PC-9 (cell line): Measurements from ENCODE around the gene CCDC78. TPM values are rescaled to one million over a fixed set of nuclear protein-coding genes. Genes with fewer than 3 reads are reported as not detected.
A peak's percentile ranks its signal among the peaks of the same experiment; 100 is the strongest.

Experiments
- BruUV-seq: library from RNA; stranded (reverse); fragments of 400-500 nt; replicated peaks from 2 replicates; lab custom pipeline; 2021; lab: Mats Ljungman, UMichigan
- CTCF ChIA-PET: fragments of 300-600 bp; sonication (Branson Sonifier 250); formaldehyde crosslinking; loops from one replicate; lab custom pipeline; 2022; ENCODE audit warnings: antibody characterized with exemption; lab: Charles Lee
- POLR2A ChIA-PET: fragments of 300-600 bp; sonication (Branson Sonifier 250); formaldehyde crosslinking; loops from one replicate; lab custom pipeline; 2022; ENCODE audit warnings: antibody characterized with exemption; ENCODE audit not compliant: unreplicated experiment; lab: Charles Lee
- DNase-seq, 2 experiments: peaks; one replicate each; pipeline versions ENCODE4 v3.0.0 to v3.0.0-alpha.2; 2015 to 2022; ENCODE audit warnings: mixed read lengths in 1 of 2
- H2AFZ ChIP-seq: fragments of 200-600 bp; sonication (generic); 2 replicates; pipeline ENCODE4 v1.8.1; 2017; ENCODE audit warnings: antibody characterized with exemption
- H3F3A ChIP-seq: fragments of 200-600 bp; sonication (generic); 2 replicates; pipeline ENCODE4 v1.8.1; 2017; ENCODE audit warnings: antibody characterized with exemption, mild to moderate bottlenecking, low read depth; ENCODE audit not compliant: insufficient read depth
- H3K27ac ChIP-seq: fragments of 200-600 bp; sonication (generic); 2 replicates; pipeline ENCODE4 v1.6.1; 2016; ENCODE audit warnings: mixed run types
- H3K27me3 ChIP-seq: fragments of 200-600 bp; sonication (generic); 2 replicates; pipeline ENCODE4 v1.6.1; 2016; ENCODE audit warnings: low read depth, mixed run types; ENCODE audit not compliant: insufficient read depth
- H3K36me3 ChIP-seq: fragments of 200-600 bp; sonication (generic); 2 replicates; pipeline ENCODE4 v1.6.1; 2016; ENCODE audit warnings: low read depth, mixed run types
- H3K4me1 ChIP-seq: fragments of 200-600 bp; sonication (generic); replicated peaks from 2 replicates; pipeline ENCODE4 v1.6.1; 2016; ENCODE audit warnings: mixed run types; ENCODE audit not compliant: insufficient read depth
- H3K4me2 ChIP-seq: fragments of 200-600 bp; sonication (generic); 2 replicates; pipeline ENCODE4 v1.6.1; 2017; ENCODE audit warnings: mixed run types
- H3K4me3 ChIP-seq: fragments of 200-600 bp; sonication (generic); 2 replicates; pipeline ENCODE4 v1.6.1; 2016; ENCODE audit warnings: mixed run types
- H3K79me2 ChIP-seq: fragments of 200-600 bp; sonication (generic); 2 replicates; pipeline ENCODE4 v1.6.1; 2017; ENCODE audit warnings: low read depth, mixed run types
- H3K9me2 ChIP-seq: fragments of 200-600 bp; sonication (generic); 2 replicates; pipeline ENCODE4 v1.8.1; 2017; ENCODE audit warnings: mild to moderate bottlenecking; ENCODE audit not compliant: insufficient read depth
- H3K9me3 ChIP-seq: fragments of 200-600 bp; sonication (generic); 2 replicates; pipeline ENCODE4 v1.8.1; 2016; ENCODE audit warnings: low read depth; ENCODE audit not compliant: insufficient read depth
- H4K20me1 ChIP-seq: fragments of 200-600 bp; sonication (generic); 2 replicates; pipeline ENCODE4 v1.8.1; 2017; ENCODE audit not compliant: insufficient read depth
- EZH2 ChIP-seq: fragments of 200-600 bp; sonication (generic); IDR thresholded peaks from 2 replicates; pipeline ENCODE4 v1.8.0; 2017; ENCODE audit warnings: antibody characterized with exemption, low read depth
- intact Hi-C: fragments of 100-400 bp; cut with micrococcal nuclease; formaldehyde crosslinking; loops from one replicate; pipeline ENCODE4 v1.10.0; 2022; ENCODE audit not compliant: unreplicated experiment
- total RNA-seq: library from RNA; stranded (reverse); gene quantifications from 2 replicates; pipeline ENCODE4 v1.2.3, GENCODE V29; 2021
- TF ChIP-seq, protein P1 (sequence below): fragments of 200-600 bp; sonication (generic); conservative IDR thresholded peaks from 2 replicates; pipeline ENCODE4 v1.6.1; 2017; ENCODE audit warnings: mixed run types, antibody characterized with exemption, mild to moderate bottlenecking, moderate library complexity

The CCDC78 gene
- total RNA-seq, 1 experiment from 2014 or later, result 4.2 TPM

DNA sequence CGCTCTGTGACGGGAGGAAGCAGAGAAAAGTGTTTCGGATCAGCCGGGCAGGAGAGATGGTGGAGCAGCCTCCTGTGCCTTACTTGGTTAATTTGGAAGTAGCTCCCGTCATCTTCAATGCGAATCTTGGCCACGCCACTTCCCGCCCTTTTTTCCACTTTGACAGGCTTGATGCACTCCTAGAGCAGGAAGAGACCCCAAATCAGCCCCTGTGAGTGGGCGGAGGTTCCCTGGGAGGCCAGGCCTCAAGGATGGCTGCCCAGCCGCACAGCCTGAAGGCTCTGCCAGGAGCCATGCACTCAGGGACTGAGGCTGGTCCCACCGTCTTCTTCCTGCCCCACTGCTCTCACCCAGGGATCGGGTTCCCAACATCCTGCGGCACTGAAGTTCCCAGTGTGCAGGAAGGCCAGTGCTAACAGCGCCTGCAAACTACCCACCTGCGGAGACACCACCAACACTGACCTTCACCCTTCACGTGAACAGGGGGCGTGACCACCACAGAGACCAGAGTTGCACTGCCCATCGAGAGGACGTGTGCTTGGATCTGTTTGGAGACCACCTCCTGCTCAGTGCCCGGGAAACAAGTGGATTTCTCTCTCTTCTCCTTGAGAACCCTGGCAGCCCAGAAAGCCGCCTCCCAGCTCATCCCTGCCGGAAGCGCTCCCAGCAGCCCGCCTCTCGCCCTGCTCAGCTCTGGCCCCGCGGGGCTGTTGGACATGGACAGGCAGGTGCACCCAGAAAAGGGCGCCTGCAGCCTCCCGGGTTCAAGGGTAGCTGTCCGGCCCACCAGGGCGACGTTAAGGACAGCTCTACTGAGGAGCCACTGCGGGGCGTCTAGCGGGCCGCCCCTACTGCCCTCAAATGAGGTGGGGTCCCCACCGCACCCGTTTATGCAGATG is 13.6 kb upstream of the CCDC78 start:
- Histone ChIP-seq H3F3A (peaks cover 5% of the 10 kb centered on the region; the same call in 1 of the 2 replicates), H3K4me3 (peak overlapping the region; percentile 91), H3K9me3 (no peaks in the 10 kb centered on the region), H3K27me3 (no peaks in the 10 kb centered on the region), H3K4me2 (peak overlapping the region; percentile 95), H3K27ac (no peak overlapping the region), H2AFZ (peak overlapping the region; percentile 96; the same call in 1 of the 2 replicates), H3K36me3 (no peaks in the 10 kb centered on the region), H3K4me1 (no peaks in the 10 kb centered on the region; the same call in 1 of the 2 replicates), H3K9me2 (no peaks in the 10 kb centered on the region), H3K79me2 (peaks cover 11% of the 10 kb centered on the region; the same call in 1 of the 2 replicates), H4K20me1 (no peaks in the 10 kb centered on the region)
- TF ChIP-seq, protein P1, sequence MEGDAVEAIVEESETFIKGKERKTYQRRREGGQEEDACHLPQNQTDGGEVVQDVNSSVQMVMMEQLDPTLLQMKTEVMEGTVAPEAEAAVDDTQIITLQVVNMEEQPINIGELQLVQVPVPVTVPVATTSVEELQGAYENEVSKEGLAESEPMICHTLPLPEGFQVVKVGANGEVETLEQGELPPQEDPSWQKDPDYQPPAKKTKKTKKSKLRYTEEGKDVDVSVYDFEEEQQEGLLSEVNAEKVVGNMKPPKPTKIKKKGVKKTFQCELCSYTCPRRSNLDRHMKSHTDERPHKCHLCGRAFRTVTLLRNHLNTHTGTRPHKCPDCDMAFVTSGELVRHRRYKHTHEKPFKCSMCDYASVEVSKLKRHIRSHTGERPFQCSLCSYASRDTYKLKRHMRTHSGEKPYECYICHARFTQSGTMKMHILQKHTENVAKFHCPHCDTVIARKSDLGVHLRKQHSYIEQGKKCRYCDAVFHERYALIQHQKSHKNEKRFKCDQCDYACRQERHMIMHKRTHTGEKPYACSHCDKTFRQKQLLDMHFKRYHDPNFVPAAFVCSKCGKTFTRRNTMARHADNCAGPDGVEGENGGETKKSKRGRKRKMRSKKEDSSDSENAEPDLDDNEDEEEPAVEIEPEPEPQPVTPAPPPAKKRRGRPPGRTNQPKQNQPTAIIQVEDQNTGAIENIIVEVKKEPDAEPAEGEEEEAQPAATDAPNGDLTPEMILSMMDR, result no peak
- TF ChIP-seq EZH2, result no peak
- ChIA-PET POLR2A (interaction anchor here (0.5 to 0.6 kb wide), 2 partner anchors 43 to 338 kb away, joined by 3 to 4 read pairs; no protein-coding TSS in a partner anchor), CTCF (interaction anchor here (1.2 kb wide), 1 partner anchor 21 kb away, joined by 5 read pairs; no protein-coding TSS in a partner anchor)
- DNase-seq, result peak in 1 of 2 experiments; percentile 35
- intact Hi-C loops, result loop anchor here (1.0 to 2.0 kb wide), 3 partner anchors 12 to 37 kb away; partner anchors contain the start of gene MSLN
- no TSS peak for BruUV-seq

DNA sequence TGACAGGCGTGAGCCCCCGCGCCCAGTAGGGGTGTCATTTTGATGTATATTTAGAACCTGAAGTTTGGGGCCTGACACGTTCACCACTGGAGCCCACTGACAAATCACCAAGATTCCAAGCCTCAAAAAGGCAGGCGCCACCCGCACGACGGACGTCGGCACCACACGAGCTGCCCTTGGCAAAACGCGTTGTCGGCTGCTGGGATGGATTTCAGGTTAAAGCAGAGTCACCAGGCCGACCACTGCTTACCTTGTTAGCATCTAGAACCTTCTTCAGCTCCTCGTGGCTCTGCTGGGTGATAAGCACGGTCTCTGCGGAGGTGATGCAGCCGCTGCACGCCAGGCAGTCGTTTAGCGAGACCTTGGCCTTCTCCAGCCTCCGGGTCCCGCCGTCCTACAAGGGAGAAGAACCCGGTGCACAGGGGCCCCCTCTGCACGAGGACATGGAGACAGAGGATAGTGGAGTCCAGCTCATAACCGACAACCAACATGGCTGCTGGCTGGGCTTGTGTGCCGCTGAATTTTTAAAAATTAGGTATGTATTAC is 10.8 kb upstream of the CCDC78 start:
- POLR2A ChIA-PET, result no interaction called here

DNA sequence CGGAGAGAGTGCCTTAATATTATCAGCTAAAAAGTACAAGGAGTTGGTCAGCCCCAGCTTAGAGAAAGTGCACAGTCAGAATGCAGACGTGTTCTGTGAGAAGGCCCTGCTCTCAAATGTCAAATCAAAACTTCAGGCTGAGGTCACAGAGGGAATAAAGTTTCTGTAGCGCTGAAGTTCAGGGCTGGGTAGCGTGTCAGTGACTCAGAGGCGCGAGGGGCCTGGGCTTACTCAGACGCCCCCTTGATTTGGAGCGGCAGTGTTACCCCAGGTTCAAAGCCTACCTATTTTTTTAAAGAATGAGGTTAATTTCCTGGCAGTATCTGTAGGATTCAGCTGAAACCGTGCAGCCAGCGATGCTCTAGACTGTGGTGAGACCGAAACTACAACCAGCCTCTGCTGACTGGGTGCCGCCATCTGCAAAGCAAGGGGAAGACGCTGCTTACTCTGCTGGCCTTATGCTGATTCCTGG is 9.8 kb upstream of the CCDC78 start:
- POLR2A ChIA-PET, result interaction anchor here (0.7 kb wide), 1 partner anchor 228 kb away, joined by 3 read pairs; no protein-coding TSS in a partner anchor
- no peak overlapping the region for H3K4me3 ChIP-seq

More for the DNA sequence above, 10.8 kb upstream of the CCDC78 start:
- Histone ChIP-seq H3F3A (peaks cover 7% of the 10 kb centered on the region; the same call in 1 of the 2 replicates), H2AFZ (no peak overlapping the region), H3K4me2 (no peak overlapping the region), H4K20me1 (no peaks in the 10 kb centered on the region), H3K4me3 (no peak overlapping the region), H3K79me2 (peaks cover 11% of the 10 kb centered on the region; the same call in 1 of the 2 replicates), H3K9me2 (no peaks in the 10 kb centered on the region), H3K27ac (no peak overlapping the region), H3K4me1 (no peaks in the 10 kb centered on the region; the same call in 1 of the 2 replicates), H3K9me3 (no peaks in the 10 kb centered on the region), H3K27me3 (no peaks in the 10 kb centered on the region), H3K36me3 (no peaks in the 10 kb centered on the region)
- no peak for TF ChIP-seq EZH2
- TF ChIP-seq, protein P1, result no peak
- CTCF ChIA-PET, result no interaction called here
- intact Hi-C loops, result no loop called here
- no peak for DNase-seq
- BruUV-seq, result no TSS peak

More for the DNA sequence above, 9.8 kb upstream of the CCDC78 start:
- Histone ChIP-seq H3F3A (peaks cover 5% of the 10 kb centered on the region; the same call in 1 of the 2 replicates), H3K27ac (no peak overlapping the region), H3K79me2 (peaks cover 11% of the 10 kb centered on the region; the same call in 1 of the 2 replicates), H3K9me2 (no peaks in the 10 kb centered on the region), H3K27me3 (no peaks in the 10 kb centered on the region), H4K20me1 (no peaks in the 10 kb centered on the region), H2AFZ (no peak overlapping the region), H3K9me3 (no peaks in the 10 kb centered on the region), H3K4me1 (no peaks in the 10 kb centered on the region; the same call in 1 of the 2 replicates), H3K4me2 (no peak overlapping the region), H3K36me3 (no peaks in the 10 kb centered on the region)
- intact Hi-C loops, result no loop called here
- no TSS peak for BruUV-seq
- CTCF ChIA-PET, result no interaction called here
- DNase-seq, result no peak
- TF ChIP-seq, protein P1, result no peak
- no peak for TF ChIP-seq EZH2
